ENCODE data around the gene CNTN5. TPM values are rescaled to one million over a fixed set of nuclear protein-coding genes. Genes with fewer than 3 reads are reported as not detected.

The CNTN5 gene
- total RNA-seq, 2 experiments from 2014 or later = not detected

- H3K4me3 Mint-ChIP-seq = no peak overlapping the region
- no peak overlapping the region for H3K27ac Mint-ChIP-seq
- ATAC-seq (ENCODE audit: low read depth) (no peak), DNase-seq (no peak)
- H3K9me3 Mint-ChIP-seq = peaks cover 3% of the 10 kb centered on the region
- POLR2A ChIA-PET = no interaction called here
- H3K36me3 Mint-ChIP-seq = no peaks in the 10 kb centered on the region
- no peaks in the 10 kb centered on the region for H3K27me3 Mint-ChIP-seq
- H3K4me1 Mint-ChIP-seq = no peaks in the 10 kb centered on the region
These were observed 1072.9 kb downstream of the CNTN5 start for GRCh38 chr11:100093698-100094097.

- Mint-ChIP-seq H3K27ac (no peak overlapping the region), H3K4me1 (no peaks in the 10 kb centered on the region), H3K9me3 (peaks cover 3% of the 10 kb centered on the region), H3K36me3 (no peaks in the 10 kb centered on the region), H3K27me3 (no peaks in the 10 kb centered on the region), H3K4me3 (no peak overlapping the region)
- POLR2A ChIA-PET = no interaction called here
- ATAC-seq (ENCODE audit: low read depth) (no peak), DNase-seq (no peak)
These were observed 1073.5 kb downstream of the CNTN5 start for GRCh38 chr11:100094121-100094865.

GRCh38 chr11:100095809-100096208 lies 1075.1 kb downstream of the CNTN5 start:
- POLR2A ChIA-PET = no interaction called here
- Mint-ChIP-seq H3K9me3 (peaks cover 3% of the 10 kb centered on the region), H3K4me1 (no peaks in the 10 kb centered on the region), H3K36me3 (no peaks in the 10 kb centered on the region), H3K27me3 (no peaks in the 10 kb centered on the region), H3K4me3 (no peak overlapping the region), H3K27ac (no peak overlapping the region)
- DNase-seq (no peak), ATAC-seq (ENCODE audit: low read depth) (no peak)

- Mint-ChIP-seq H3K4me1 (no peaks in the 10 kb centered on the region), H3K27ac (no peak overlapping the region), H3K9me3 (peaks cover 2% of the 10 kb centered on the region), H3K4me3 (no peak overlapping the region), H3K27me3 (no peaks in the 10 kb centered on the region), H3K36me3 (no peaks in the 10 kb centered on the region)
- POLR2A ChIA-PET = no interaction called here
- no peak for DNase-seq
- ATAC-seq (ENCODE audit: low read depth) = no peak
These were observed 1077.8 kb downstream of the CNTN5 start for GRCh38 chr11:100098560-100098959.

GRCh38 chr11:100105255-100105981 lies 1084.7 kb downstream of the CNTN5 start:
- Mint-ChIP-seq H3K4me3 (no peak overlapping the region), H3K27ac (no peak overlapping the region), H3K9me3 (no peaks in the 10 kb centered on the region), H3K36me3 (no peaks in the 10 kb centered on the region), H3K4me1 (no peaks in the 10 kb centered on the region), H3K27me3 (no peaks in the 10 kb centered on the region)
- DNase-seq (no peak), ATAC-seq (ENCODE audit: low read depth) (no peak)
- POLR2A ChIA-PET = no interaction called here

- Mint-ChIP-seq H3K9me3 (no peaks in the 10 kb centered on the region), H3K27me3 (no peaks in the 10 kb centered on the region), H3K36me3 (no peaks in the 10 kb centered on the region), H3K4me1 (no peaks in the 10 kb centered on the region), H3K27ac (no peak overlapping the region), H3K4me3 (no peak overlapping the region)
- POLR2A ChIA-PET = no interaction called here
- ATAC-seq (ENCODE audit: low read depth) (no peak), DNase-seq (no peak)
These were observed 1085.2 kb downstream of the CNTN5 start for GRCh38 chr11:100105982-100106358.

- Mint-ChIP-seq H3K4me1 (no peaks in the 10 kb centered on the region), H3K27ac (no peak overlapping the region), H3K9me3 (no peaks in the 10 kb centered on the region), H3K4me3 (no peak overlapping the region), H3K27me3 (no peaks in the 10 kb centered on the region), H3K36me3 (no peaks in the 10 kb centered on the region)
- POLR2A ChIA-PET = no interaction called here
- DNase-seq (no peak), ATAC-seq (ENCODE audit: low read depth) (no peak)
These were observed 1098.4 kb downstream of the CNTN5 start for GRCh38 chr11:100119176-100119575.

- Mint-ChIP-seq H3K4me1 (no peaks in the 10 kb centered on the region), H3K27me3 (no peaks in the 10 kb centered on the region), H3K27ac (no peak overlapping the region), H3K9me3 (peaks cover 5% of the 10 kb centered on the region), H3K36me3 (no peaks in the 10 kb centered on the region), H3K4me3 (no peak overlapping the region)
- DNase-seq (no peak), ATAC-seq (ENCODE audit: low read depth) (no peak)
- POLR2A ChIA-PET = no interaction called here
These were observed 1112.4 kb downstream of the CNTN5 start for GRCh38 chr11:100133114-100133513.

- Mint-ChIP-seq H3K27me3 (no peaks in the 10 kb centered on the region), H3K36me3 (no peaks in the 10 kb centered on the region), H3K4me1 (no peaks in the 10 kb centered on the region), H3K27ac (no peak overlapping the region), H3K4me3 (no peak overlapping the region), H3K9me3 (no peaks in the 10 kb centered on the region)
- POLR2A ChIA-PET = no interaction called here
- no peak for ATAC-seq (ENCODE audit: low read depth)
- no peak for DNase-seq
These were observed 1120.5 kb downstream of the CNTN5 start for GRCh38 chr11:100141201-100141600.

GRCh38 chr11:100151944-100152343 lies 1131.2 kb downstream of the CNTN5 start:
- Mint-ChIP-seq H3K27me3 (no peaks in the 10 kb centered on the region), H3K4me1 (no peaks in the 10 kb centered on the region), H3K27ac (no peak overlapping the region), H3K36me3 (no peaks in the 10 kb centered on the region), H3K4me3 (no peak overlapping the region), H3K9me3 (no peaks in the 10 kb centered on the region)
- ATAC-seq (ENCODE audit: low read depth) = no peak
- POLR2A ChIA-PET = no interaction called here
- DNase-seq = no peak

- Mint-ChIP-seq H3K27me3 (no peaks in the 10 kb centered on the region), H3K4me3 (no peak overlapping the region), H3K36me3 (no peaks in the 10 kb centered on the region), H3K9me3 (no peaks in the 10 kb centered on the region), H3K4me1 (no peaks in the 10 kb centered on the region), H3K27ac (no peak overlapping the region)
- ATAC-seq (ENCODE audit: low read depth) (no peak), DNase-seq (no peak)
- POLR2A ChIA-PET = no interaction called here
These were observed 1132.0 kb downstream of the CNTN5 start for GRCh38 chr11:100152766-100153165.

GRCh38 chr11:100163471-100163870 lies 1142.7 kb downstream of the CNTN5 start:
- Mint-ChIP-seq H3K4me1 (no peaks in the 10 kb centered on the region), H3K27me3 (no peaks in the 10 kb centered on the region), H3K9me3 (peaks cover 7% of the 10 kb centered on the region), H3K27ac (no peak overlapping the region), H3K4me3 (no peak overlapping the region), H3K36me3 (no peaks in the 10 kb centered on the region)
- no peak for DNase-seq
- POLR2A ChIA-PET = no interaction called here
- ATAC-seq (ENCODE audit: low read depth) = no peak

GRCh38 chr11:100174881-100175280 lies 1154.1 kb downstream of the CNTN5 start:
- H3K9me3 Mint-ChIP-seq = peaks cover 8% of the 10 kb centered on the region
- no peak overlapping the region for H3K27ac Mint-ChIP-seq
- no peak for ATAC-seq (ENCODE audit: low read depth)
- no peaks in the 10 kb centered on the region for H3K27me3 Mint-ChIP-seq
- no peaks in the 10 kb centered on the region for H3K36me3 Mint-ChIP-seq
- H3K4me1 Mint-ChIP-seq = no peaks in the 10 kb centered on the region
- no peak for DNase-seq
- POLR2A ChIA-PET = no interaction called here
- H3K4me3 Mint-ChIP-seq = no peak overlapping the region

- H3K27ac Mint-ChIP-seq = no peak overlapping the region
- no peak for ATAC-seq (ENCODE audit: low read depth)
These were observed 1155.7 kb downstream of the CNTN5 start for GRCh38 chr11:100176456-100176855.

More at GRCh38 chr11:100176456-100176855, 1155.7 kb downstream of the CNTN5 start:
- DNase-seq = no peak
- Mint-ChIP-seq H3K9me3 (peaks cover 8% of the 10 kb centered on the region), H3K4me3 (no peak overlapping the region), H3K4me1 (no peaks in the 10 kb centered on the region), H3K36me3 (no peaks in the 10 kb centered on the region), H3K27me3 (no peaks in the 10 kb centered on the region)
- POLR2A ChIA-PET = no interaction called here

Data from activated naive CD8-positive, alpha-beta T cell treated with anti-CD3 and anti-CD28 coated beads, Interleukin-2, amount 10 ng/mL, durations not matched to agents 7 days and 5 days (primary cell).